Stimulated activated CD8-positive, alpha-beta memory T cell treated with anti-CD3 and anti-CD28 coated beads, Interleukin-4, amount 100 ng/mL, for 4 hours (primary cell): Measurements from ENCODE around the gene PSMD5.

Experiments used
- DNase-seq, 2 donors: peaks; one replicate each; pipeline ENCODE4 v3.0.0-alpha.2; 2020; ENCODE audit warnings: low read depth in 2 of 2, low spot score in 1 of 2

PSMD5 gene

GRCh38 chr9:120842685-120843485 is at the start of gene PSMD5:
Gene PSMD5 (minus strand): TSS chr9:120842922. CDS start chr9:120842909, 13 bp downstream.
- peak; percentile 88 to 93 for DNase-seq

DNA sequence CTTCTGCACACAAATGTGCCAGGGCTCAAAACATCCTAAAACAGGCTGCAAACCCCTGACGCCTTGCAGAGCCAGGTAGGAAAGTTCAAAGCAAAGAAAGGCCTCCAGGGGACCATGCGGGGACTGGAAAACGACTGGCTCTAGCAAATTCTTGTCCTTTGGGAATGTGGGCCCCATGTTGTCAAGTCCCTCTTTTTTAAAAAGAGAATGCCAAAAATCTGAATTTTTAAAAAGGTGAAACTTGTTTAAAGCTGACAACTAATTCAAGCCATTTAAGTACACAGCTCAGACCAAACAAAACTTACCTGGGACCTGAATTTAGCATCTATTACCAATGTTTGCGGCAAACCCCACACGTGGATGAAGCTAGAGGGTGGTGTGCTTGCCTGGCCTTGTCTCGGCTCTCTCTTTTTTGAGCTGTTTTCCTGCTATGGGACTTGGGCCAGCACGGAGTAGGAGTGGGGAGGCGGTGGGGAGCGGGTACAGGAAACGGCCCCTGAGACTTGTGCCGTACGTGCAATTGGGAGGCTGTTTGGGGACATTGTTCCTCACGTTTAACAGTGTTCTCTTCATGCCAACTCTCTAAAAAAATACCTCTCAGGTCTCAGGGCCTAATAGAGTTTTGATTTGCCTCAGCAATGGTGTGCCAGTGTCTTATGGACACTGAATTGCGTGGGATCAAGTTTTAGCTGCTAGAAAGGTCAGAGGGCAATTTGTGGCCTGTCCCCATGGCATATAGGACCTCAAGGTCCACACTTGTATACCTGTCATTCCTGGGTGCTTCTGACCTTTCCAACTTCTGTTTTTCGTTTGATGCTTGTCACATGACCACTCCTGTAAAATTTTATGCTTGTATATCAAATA is 49.4 kb upstream of the PSMD5 start:
- DNase-seq: no peak

DNA sequence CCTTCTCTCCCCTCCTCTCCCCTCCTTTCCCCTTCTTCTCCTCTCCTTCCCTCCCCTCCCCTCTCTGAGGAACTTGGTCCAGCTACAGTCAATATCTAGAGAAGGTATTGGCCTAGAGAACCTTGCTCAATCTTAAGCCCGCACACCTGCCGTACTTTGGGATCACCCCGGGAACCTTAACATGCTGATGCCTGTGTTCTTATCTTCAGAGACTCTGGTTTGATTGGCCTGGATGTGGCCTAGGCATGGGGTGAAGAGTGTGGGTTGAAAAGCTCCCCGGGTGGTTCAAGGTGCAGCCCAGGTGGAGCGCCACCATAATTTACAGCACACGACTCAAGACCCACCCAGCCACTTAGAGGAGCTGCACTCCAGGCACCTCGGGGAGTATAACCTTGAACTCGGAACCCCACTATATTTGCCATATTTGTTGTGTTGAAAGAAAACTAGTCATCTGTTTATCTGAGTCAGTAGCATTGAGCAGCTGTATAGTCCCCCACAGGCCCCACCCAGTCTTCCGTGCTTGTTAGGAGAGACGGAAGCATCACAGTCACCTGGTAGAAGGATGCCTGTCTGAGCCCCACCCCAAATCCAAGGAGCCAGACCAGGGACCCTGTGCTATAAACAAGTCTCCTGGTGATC is 48.6 kb upstream of the PSMD5 start:
- no peak for DNase-seq

GRCh38 chr9:120890320-120891244 is 47.9 kb upstream of the PSMD5 start:
- no peak for DNase-seq

DNA sequence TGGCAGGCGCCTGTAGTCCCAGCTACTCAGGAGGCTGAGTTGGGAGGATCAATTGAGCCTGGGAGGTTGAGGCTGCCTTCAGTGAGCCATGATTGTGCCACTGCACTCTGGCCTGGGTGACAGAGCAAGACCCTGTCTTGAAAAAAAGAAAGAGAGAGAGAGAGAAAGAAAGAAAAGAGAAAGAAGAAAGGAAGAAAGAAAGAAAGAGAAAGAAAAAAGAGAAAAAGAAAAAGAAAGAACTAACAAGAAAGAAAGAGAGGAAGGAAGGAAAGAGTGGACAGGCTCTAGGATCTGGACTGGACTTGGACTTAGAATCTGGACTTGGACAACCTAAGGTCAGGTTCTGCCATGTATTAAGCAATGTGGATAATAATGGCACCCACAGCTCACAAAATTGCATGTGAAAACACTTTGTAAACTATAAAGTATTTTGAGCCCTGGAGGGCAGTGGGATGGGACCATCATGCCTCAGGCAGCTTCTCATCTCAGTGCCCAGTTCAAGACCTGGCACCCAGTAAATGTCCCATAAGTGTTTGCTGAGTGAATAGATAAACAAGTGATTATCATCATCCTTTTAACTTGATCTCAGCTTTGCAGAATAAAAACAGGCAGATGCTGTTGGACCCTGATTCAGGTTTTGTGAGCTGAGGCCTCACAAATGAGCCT is 47.0 kb upstream of the PSMD5 start:
- DNase-seq: no peak

DNA sequence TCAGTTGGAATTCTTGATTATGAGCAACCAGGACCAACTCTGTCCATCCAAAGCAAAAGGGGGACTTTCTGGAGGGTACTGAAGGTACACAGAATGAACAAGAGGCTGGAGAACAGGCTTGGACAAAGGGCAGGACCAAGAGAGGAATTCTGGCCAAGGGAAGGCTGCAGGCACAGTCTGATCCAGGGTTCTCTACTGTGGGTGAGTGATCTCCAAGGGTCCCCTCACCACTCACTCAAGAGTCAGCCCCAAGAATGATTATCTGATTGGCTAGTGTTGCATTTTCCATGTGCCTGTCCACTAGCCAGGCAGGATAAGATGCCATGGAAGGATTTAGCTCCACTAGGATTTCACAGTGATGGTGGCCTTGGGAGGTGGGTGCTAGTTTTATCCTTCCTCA is 45.9 kb upstream of the PSMD5 start:
- no peak for DNase-seq

DNA sequence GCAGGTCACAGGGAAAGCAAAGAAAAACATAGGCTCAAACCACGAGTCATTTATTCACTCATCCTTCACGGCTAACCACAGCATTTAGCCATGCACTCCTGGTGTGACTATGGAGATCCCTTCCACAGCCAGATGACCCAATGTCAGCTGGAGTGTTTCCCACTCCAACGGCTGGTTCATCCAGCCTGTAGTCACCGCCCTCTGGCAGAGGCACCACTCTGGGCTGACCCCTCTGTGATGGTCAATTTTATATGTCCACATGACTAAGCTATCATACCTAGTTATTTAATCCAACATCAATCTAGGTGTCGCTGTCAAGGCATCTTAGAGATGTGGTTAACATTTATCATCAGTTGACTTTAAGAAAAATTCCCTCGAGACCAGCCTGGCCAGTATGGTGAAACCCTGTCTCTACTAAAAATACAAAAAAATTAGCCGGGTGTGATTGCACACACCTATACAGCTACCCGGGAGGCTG is 43.8 kb upstream of the PSMD5 start:
- no peak for DNase-seq

- no peak for DNase-seq
These were observed 43.2 kb upstream of the PSMD5 start for GRCh38 chr9:120885958-120886357.

- no peak for DNase-seq
These were observed 42.7 kb upstream of the PSMD5 start for GRCh38 chr9:120885457-120885856.

DNA sequence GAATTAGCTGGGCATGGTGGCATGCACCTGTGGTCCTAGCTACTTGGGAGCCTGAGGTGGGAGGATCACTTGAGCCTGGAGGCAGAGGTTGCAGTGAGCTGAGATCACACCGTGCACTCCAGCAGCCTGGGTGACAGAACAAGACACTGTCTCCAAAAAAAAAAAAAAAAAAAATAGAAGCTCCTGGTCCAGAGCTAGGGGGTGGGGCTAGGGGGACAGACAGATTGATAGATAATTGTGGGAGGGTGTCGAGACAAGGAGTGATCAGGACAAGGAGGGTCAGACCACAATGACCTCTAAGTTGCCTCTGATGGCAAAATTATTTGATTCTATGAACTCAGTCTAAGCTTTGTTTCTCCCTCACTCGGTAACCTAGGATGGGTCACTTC is 40.9 kb upstream of the PSMD5 start:
- no peak for DNase-seq

DNA sequence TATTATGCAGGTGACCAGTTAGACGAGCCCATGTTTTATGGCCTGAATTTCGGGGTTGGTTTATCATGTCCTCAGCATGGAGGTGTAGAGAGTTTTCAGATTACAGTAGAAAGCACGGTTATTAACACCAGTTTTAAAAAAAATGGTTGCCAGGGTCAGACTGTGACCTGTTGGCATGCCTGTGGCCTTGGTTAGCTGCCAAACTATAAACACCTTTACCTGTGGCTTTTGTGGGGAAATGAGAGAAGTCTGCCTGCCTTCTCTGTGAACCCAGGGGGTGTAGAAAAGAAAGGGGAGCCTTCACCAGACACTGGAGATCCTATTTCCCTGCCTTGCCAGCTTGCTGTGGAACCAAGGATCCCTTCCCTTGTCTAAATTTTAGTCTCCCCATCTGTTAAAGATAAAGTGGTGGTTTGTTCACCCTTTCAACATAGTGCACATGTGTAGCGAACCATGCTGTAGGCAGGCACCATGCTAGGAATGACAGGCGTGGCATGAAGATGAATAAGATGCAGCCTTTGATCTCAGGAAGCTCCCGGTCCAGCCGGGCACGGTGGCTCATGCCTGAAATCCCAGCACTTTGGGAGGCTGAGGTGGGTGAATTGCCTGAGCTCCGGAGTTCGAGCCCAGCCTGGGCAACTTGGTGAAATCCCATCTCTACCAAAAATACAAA is 40.3 kb upstream of the PSMD5 start:
- DNase-seq: no peak

- no peak for DNase-seq
These were observed 36.7 kb upstream of the PSMD5 start for GRCh38 chr9:120879446-120879845.

GRCh38 chr9:120878188-120879130 is 35.7 kb upstream of the PSMD5 start:
- DNase-seq: no peak

DNA sequence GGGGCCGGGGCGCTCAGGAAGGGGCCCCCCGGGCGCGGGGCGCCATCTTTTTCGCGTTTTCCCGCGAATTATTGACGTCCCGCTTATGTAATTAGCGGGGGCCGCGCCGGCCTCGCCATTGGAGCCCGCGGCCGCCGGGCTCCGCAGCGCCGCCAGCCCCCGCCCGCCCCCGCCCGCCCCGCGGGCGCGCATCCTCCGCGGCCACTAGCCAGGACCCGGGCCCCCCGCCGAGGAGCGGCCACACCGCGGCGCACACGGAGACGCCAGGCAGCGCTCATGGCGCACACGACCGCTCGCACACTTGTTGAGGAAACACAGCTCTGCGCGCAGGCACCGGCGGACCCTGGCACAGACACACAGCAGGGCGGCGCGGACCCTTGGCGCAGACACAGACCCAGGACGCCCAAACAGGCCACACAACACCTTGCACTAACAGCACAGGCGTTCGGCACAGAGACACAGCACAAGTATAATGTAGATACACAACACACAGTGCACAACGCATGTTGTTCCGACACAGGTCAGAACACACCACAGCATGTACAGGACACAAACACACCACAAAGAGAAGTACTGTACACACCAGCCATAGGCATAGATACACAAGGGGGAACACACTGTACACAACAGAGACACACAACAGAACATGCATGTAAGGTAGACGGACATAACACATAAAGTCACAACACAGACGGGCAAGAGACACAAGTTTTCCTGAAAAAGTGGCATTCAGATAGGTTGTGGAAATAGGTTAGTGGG is 34.7 kb upstream of the PSMD5 start:
- no peak for DNase-seq

- DNase-seq: no peak
These were observed 34.1 kb upstream of the PSMD5 start, which contains the start of gene PHF19 for GRCh38 chr9:120876842-120877240. Gene PHF19 (minus strand): TSS chr9:120877188. CDS start chr9:120874741, 2,447 bp downstream.

DNA sequence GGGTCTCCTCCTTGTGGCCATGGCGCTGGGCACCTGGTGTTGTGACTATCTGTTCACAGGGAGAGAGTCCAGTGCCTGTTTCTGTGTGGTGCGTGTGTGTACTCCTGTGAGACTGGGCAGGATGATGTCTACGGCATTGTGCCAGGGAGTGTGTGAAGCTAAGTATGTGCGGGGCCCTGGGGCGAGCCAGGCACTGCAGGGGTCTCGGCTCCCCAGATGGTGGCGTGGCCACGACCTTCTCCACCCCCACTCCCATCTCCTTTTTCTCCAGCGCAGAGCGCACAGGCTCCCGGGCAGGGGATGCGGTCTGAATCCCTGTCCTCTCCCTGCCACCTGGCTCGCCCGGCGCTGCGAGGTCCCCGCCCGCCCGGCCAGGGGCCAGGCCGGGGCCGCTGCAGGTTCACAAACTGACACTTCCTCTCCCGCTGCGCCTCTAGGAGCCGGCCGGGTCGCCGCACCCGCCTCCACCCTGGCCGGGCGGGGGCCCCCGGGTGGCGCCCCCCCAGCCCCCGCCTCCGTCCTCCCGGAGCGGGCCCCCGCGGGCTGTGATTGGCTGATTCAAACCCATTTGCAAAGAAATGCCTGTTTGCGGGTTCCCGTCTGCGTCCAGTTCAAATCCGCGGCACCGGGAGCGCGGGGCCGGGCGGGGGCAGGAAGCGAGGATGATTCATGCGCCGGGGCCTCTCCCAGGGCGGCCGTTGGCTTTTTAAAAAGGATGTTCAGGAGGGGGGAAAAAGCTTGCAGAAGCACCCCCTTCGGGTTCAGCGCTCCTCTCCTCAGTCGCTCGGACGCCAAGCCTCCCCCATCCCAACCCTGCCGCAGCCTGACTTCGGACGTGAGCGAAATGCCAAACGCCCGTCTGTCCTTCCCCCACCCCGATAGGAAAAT is 33.5 kb upstream of the PSMD5 start:
- peak; percentile 46 to 65 for DNase-seq

GRCh38 chr9:120875643-120875953 is 32.9 kb upstream of the PSMD5 start:
- no peak for DNase-seq
